Choroid plexus epithelial cell (primary cell): Measurements from ENCODE around the gene TMEM258.

Experiments
- DNase-seq: peaks from one replicate; pipeline ENCODE4 v3.0.0-alpha.2; 2010; ENCODE audit warnings: low read depth
- H3K4me3 ChIP-seq: 2 replicates; pipeline ENCODE4 v1.5.1; 2011; ENCODE audit warnings: low read depth, mild to moderate bottlenecking, control low read depth, low read length, moderate library complexity
- TF ChIP-seq, protein P1 (sequence below): conservative IDR thresholded peaks from 2 replicates; pipeline ENCODE4 v1.5.1; 2011; ENCODE audit warnings: low read depth, mild to moderate bottlenecking, control low read depth, inconsistent platforms, low read length, moderate library complexity

Gene TMEM258

DNA sequence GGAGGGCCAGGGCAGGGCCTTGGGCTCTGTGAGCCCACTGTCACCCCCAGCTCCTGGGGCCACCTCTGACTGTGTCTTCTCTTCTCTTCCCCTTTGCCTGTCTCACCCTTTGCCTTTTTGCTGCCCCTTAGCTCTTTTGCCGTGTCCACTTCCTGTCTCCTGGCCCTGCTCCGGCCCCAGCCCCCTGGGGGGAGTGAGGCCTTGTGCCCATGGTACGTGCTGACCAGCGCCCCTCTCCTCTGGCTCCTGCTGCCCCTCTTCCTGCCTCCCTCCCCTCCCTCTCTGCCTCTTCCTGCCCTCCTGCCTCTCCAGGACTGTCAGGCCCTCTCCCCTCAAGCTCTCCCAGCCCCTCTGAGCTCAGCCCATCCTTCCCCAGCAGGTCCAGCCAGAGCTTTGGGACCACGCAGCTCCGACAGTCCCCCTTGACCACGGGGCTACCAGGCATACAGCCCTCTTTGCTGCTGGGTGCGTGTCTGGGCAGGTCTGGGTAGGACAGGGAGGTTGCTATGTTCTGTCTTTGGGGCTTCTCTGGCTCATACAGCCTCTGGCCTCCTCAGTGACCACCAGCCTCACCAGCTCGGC lies 11.7 kb downstream of the TMEM258 start:
- TF ChIP-seq, protein P1, sequence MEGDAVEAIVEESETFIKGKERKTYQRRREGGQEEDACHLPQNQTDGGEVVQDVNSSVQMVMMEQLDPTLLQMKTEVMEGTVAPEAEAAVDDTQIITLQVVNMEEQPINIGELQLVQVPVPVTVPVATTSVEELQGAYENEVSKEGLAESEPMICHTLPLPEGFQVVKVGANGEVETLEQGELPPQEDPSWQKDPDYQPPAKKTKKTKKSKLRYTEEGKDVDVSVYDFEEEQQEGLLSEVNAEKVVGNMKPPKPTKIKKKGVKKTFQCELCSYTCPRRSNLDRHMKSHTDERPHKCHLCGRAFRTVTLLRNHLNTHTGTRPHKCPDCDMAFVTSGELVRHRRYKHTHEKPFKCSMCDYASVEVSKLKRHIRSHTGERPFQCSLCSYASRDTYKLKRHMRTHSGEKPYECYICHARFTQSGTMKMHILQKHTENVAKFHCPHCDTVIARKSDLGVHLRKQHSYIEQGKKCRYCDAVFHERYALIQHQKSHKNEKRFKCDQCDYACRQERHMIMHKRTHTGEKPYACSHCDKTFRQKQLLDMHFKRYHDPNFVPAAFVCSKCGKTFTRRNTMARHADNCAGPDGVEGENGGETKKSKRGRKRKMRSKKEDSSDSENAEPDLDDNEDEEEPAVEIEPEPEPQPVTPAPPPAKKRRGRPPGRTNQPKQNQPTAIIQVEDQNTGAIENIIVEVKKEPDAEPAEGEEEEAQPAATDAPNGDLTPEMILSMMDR = no peak
- H3K4me3 ChIP-seq = no peak overlapping the region
- DNase-seq = no peak

DNA sequence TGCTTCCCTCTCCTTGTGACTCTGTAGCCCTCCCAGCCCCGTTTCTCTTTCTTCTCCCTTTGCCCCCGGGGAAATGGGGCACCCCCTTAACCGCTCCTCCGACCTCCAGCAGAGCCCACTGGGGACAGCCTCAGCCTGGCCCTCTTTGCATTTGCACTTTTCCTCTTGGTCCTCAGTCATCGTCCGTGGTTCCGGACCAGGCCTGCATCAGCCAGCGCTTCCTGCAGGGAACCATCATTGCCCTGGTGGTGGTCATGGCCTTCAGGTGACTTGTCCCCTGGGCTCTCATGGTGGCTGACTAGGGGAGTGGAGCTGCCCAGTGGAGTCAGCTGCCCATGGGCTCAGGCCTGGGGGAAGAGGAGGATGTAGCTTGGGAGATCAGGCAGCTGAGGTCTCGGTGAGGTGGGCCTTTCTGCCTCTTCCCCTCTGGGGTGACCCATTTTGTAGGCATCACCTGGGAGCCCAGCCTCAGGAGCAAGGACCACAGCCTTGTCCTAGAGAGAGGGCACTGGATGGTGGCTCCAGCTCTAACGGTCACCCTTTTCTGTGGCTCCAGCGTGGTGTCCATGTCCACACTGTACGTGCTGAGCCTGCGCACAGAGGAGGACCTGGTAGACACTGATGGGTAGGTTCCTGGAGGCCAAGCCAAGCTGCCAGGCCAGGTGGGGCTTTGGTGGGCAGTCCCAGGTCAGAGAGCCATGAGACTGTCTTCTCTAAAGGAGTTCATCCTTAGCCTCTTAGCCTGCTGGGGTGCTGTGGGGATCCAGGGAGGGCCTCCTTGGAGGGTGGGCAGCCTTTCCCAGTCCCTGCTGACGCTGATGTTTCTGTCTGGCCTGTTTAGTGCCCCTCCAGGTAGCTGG lies 12.5 kb downstream of the TMEM258 start:
- no peak for DNase-seq
- no peak overlapping the region for H3K4me3 ChIP-seq
- TF ChIP-seq, protein P1 = no peak

DNA sequence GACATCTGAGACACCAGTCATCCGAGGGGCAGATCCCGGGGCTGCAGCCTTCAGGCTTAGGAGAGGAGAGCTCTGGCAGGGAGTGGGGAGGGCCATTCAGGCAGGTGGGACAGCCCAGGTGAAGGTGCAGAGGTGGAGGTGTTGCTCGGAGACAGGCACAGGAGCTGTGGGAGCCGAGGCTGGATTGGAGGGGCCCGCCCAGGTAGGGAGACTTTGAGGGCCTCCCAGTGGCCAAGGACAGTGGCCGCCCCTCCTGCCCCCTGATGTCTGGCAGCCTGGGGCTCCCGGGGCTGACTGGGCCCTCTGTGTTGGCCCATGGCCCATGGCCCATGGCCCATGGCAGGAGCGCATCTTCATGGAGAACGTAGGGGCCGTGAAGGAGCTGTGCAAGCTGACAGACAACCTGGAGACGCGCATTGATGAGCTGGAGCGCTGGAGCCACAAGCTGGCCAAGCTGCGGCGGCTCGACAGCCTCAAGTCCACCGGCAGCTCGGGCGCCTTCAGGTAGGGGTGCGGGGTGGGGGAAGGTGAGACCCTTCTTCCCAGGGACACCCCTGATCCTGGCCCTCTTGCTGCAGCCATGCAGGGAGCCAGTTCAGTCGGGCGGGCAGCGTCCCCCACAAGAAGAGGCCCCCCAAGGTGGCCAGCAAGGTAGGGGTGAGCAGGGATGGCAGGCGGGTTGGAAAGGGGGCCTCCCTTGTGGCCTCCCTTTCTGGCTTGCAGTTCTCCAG lies 13.3 kb downstream of the TMEM258 start:
- TF ChIP-seq, protein P1 = no peak
- H3K4me3 ChIP-seq = no peak overlapping the region
- DNase-seq = no peak

DNA sequence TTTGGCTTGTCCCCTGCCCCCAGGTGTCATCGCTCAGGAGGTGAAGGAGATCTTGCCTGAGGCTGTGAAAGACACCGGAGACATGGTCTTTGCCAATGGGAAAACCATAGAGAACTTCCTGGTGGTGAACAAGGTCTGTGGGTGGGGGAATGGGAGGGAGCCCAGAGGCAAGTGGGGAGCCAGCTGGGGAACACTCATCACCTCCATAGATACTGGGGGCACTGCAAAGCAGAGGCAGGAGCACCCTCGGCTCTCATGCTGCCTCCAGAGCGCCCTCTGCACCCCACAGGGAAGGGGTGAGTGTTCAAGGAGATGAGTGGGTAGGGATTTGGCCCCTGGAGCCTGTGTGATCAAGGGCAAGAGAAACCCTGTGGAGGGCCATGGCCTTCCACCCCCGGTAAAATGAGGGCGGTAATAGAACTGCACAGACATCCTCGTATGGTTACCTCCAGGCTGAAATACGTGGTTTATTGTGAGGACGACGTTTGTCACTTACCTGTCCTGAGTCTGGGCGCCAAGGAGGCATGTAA lies 14.0 kb downstream of the TMEM258 start:
- H3K4me3 ChIP-seq = no peak overlapping the region
- TF ChIP-seq, protein P1 = no peak

DNA sequence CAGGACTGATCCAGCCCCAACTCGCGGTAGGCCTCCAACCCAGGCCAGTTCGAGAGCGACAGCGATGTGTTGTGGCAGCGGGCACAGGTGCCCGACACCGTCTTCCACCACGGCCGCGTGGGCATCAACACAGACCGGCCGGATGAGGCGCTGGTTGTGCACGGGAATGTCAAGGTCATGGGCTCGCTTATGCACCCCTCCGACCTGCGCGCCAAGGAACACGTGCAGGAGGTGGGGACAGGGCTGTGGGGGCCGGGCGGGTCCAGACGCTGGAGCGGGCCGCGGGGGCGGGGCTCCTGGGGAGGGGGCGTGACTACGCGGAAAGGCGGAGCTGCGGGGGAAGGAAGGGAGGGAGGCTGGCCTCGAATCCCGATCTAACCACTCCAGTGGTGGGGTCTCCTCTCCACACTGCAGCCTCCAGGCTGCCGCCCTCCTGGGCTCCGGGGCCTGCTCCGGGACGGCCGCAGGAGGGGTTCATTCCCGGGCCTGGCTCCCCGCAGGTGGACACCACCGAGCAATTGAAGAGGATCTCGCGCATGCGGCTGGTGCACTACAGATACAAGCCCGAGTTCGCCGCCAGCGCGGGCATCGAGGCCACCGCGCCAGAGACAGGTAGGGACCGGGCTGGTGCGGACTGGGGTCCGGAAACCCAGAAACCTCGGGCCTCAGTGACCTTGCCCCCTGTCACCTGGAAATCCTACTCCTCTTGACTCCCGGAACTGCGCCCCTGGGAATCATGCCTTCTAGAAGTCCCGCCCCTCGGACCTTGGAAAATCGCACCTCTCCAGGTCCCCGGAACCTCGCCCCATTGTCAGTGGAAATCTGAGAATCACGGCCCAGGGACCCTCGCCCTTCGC lies 14.9 kb downstream of the TMEM258 start:
- DNase-seq = no peak
- TF ChIP-seq, protein P1 = no peak
- no peak overlapping the region for H3K4me3 ChIP-seq

More for the DNA sequence above, 14.0 kb downstream of the TMEM258 start:
- no peak for DNase-seq

DNA sequence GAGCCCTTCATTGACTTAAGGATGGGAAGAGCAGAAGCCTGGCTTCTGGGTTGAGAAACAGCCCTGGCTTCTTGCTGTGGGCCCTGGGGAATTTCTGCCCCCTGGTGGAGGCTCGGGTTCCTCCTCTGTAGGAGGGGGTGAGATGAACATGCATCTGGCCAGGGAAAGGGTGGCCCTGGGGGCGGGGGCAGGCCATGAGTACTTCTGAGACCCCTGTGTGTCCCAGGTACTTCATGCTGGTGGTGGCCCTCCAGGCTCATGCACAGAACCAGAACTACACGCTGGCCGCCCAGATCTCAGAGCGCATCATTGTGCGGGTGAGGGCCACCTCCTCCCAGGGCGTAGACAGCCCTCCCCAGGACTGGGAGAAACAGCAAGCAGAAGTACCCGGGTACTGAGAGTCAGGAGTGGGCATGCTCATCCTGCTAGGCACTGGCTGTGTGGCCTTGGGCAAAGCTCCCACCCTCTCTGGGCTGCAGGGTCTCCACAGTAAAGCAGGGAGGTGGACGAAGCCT lies 15.8 kb downstream of the TMEM258 start:
- TF ChIP-seq, protein P1 = peak; percentile 91
- no peak overlapping the region for H3K4me3 ChIP-seq
- peak; percentile 90 for DNase-seq
